ENCODE measurements around the gene ZNF93.
"Not testable (repeated sequence)": the region's sequence is repeated elsewhere in the genome, so short reads cannot be mapped to it uniquely, and the experiment has no call there.

- TF ChIP-seq CTCF (IDR thresholded peaks at IDR 0.05); POLR2AphosphoS5 (IDR thresholded peaks at IDR 0.05; ENCODE audit: low read depth, low read length): not testable (repeated sequence)
Observed at GRCh38 chr19:19957766-19958165, 57.0 kb downstream of the ZNF93 start.

Measured in Panc1 (cell line).